HepG2 (cell line): ENCODE results near the gene FKBP1B. TPM values are rescaled to one million over a fixed set of nuclear protein-coding genes. Genes with fewer than 3 reads are reported as not detected.

ENCODE experiments used
- BATF2 ChIP-seq: sonication (generic); formaldehyde crosslinking; IDR thresholded peaks from 2 replicates; pipeline ENCODE4 v1.8.0; 2022; ENCODE audit warnings: mild to moderate bottlenecking, missing genetic modification reagents, moderate library complexity
- FOXA3 ChIP-seq: IDR thresholded peaks from 2 replicates; pipeline ENCODE4 v1.6.1; 2016; ENCODE audit warnings: missing genetic modification reagents, missing compliant biosample characterization
- FOXO4 ChIP-seq: sonication (generic); formaldehyde crosslinking; conservative IDR thresholded peaks from 2 replicates; pipeline ENCODE4 v1.8.1; 2023; ENCODE audit warnings: missing genetic modification reagents
- HBP1 ChIP-seq: IDR thresholded peaks from 2 replicates; pipeline ENCODE4 v1.6.1; 2016; ENCODE audit warnings: low read depth, control low read depth
- HCFC1 ChIP-seq: fragments of 150-350 bp; IDR thresholded peaks from 2 replicates; pipeline ENCODE4 v1.6.1; 2014; ENCODE audit warnings: low read depth, low read length
- HNF4A ChIP-seq: sonication (generic); formaldehyde crosslinking; IDR thresholded peaks from 2 replicates; pipeline ENCODE4 v1.4.0; 2020; ENCODE audit warnings: missing genetic modification reagents
- ISX ChIP-seq: sonication (generic); formaldehyde crosslinking; conservative IDR thresholded peaks from 2 replicates; pipeline ENCODE4 v1.5.0; 2020; ENCODE audit warnings: missing genetic modification reagents
- MXI1 ChIP-seq: IDR thresholded peaks from 3 replicates; pipeline ENCODE4 v1.6.1; 2012; ENCODE audit warnings: low read depth, low read length, inconsistent platforms, borderline replicate concordance
- NCOA1 ChIP-seq: sonication (generic); formaldehyde crosslinking; IDR thresholded peaks from 2 replicates; pipeline ENCODE4 v1.9.0; 2021; ENCODE audit warnings: missing genetic modification reagents
- PHF5A ChIP-seq: IDR thresholded peaks from one replicate; pipeline ENCODE4 v1.6.1; 2018; ENCODE audit warnings: low read depth, missing genetic modification reagents; ENCODE audit not compliant: unreplicated experiment
- PHF8 ChIP-seq: sonication (generic); formaldehyde crosslinking; IDR thresholded peaks from 2 replicates; pipeline ENCODE4 v1.5.0; 2020; ENCODE audit warnings: missing genetic modification reagents
- POGZ ChIP-seq: sonication (generic); formaldehyde crosslinking; IDR thresholded peaks from 2 replicates; pipeline ENCODE4 v1.4.0; 2020; ENCODE audit warnings: mild to moderate bottlenecking, missing genetic modification reagents
- SKI ChIP-seq: fragments of 450-650 bp; IDR thresholded peaks from one replicate; pipeline ENCODE4 v1.6.1; 2018; ENCODE audit warnings: mild to moderate bottlenecking; ENCODE audit not compliant: partially characterized antibody
- SMARCE1 ChIP-seq: fragments of 450-650 bp; IDR thresholded peaks from 2 replicates; pipeline ENCODE4 v1.6.1; 2017; ENCODE audit warnings: borderline replicate concordance
- SP140L ChIP-seq: sonication (generic); formaldehyde crosslinking; IDR thresholded peaks from 2 replicates; pipeline ENCODE4 v1.4.0; 2020; ENCODE audit warnings: missing genetic modification reagents, borderline replicate concordance
- SPEN ChIP-seq: sonication (generic); formaldehyde crosslinking; IDR thresholded peaks from 2 replicates; pipeline ENCODE4 v1.5.1; 2020; ENCODE audit warnings: low read depth, mild to moderate bottlenecking, missing genetic modification reagents
- SRSF4 ChIP-seq: fragments of 200-400 bp; formaldehyde crosslinking; IDR thresholded peaks from one replicate; pipeline ENCODE4 v1.6.1; 2018; ENCODE audit warnings: mild to moderate bottlenecking, low read depth, low read length, moderate library complexity; ENCODE audit not compliant: poor library complexity, severe bottlenecking
- ZBTB25 ChIP-seq: IDR thresholded peaks from 2 replicates; pipeline ENCODE4 v1.6.1; 2018; ENCODE audit warnings: missing genetic modification reagents
- ZNF160 ChIP-seq: sonication (generic); formaldehyde crosslinking; IDR thresholded peaks from 2 replicates; pipeline ENCODE4 v1.8.0; 2022; ENCODE audit warnings: mild to moderate bottlenecking, inconsistent platforms, missing genetic modification reagents
- ZNF280B ChIP-seq: sonication (generic); formaldehyde crosslinking; IDR thresholded peaks from 2 replicates; pipeline ENCODE4 v1.5.0; 2020; ENCODE audit warnings: missing genetic modification reagents, mild to moderate bottlenecking, borderline replicate concordance
- ZNF382 ChIP-seq: sonication (generic); formaldehyde crosslinking; IDR thresholded peaks from 2 replicates; pipeline ENCODE4 v1.5.0; 2020; ENCODE audit warnings: missing genetic modification reagents, mild to moderate bottlenecking, borderline replicate concordance
- ZNF597 ChIP-seq: sonication (generic); formaldehyde crosslinking; IDR thresholded peaks from 2 replicates; pipeline ENCODE4 v1.5.0; 2020; ENCODE audit warnings: missing genetic modification reagents
- polyA plus RNA-seq, 8 experiments: library from polyadenylated mRNA; depleted of rRNA in 3 of 8; stranded (reverse) in 7 of 8; unstranded in 1 of 8; fragments of >200 nt; fragmentation: Illumina TruSeq in 4 of 8; extraction: Trizol in 4 of 8; gene quantifications; 2 replicates each; pipeline versions ENCODE4 v1.2.1 to v1.2.3, GENCODE V29; 2011 to 2016; ENCODE audit warnings: low read depth in 4 of 8, missing spikeins in 1 of 8, mixed read lengths in 1 of 8; ENCODE audit not compliant: insufficient read depth in 1 of 8
- total RNA-seq, 5 experiments: library from RNA; depleted of rRNA; stranded (reverse); fragments of >200 nt; fragmentation: Illumina TruSeq; extraction: Trizol; gene quantifications; 2 replicates each; pipeline ENCODE4 v1.2.3, GENCODE V29; 2016; ENCODE audit warnings: low read depth in 1 of 5

The FKBP1B gene
- total and polyA plus RNA-seq, 2 of the 13 experiments (the other 11 are each of a cell fraction or from before 2014, with no cell fraction given), result 35.2 to 96.3 TPM

- TF ChIP-seq FOXO4 (no peak), SMARCE1 (no peak), FOXA3 (CRISPR knock-in tag) (peak; percentile 18; the same call in 1 of the 2 replicates), HBP1 (CRISPR knock-in tag) (peak; percentile 60), POGZ (CRISPR knock-in tag) (peak; percentile 79), BATF2 (CRISPR knock-in tag) (no peak), HCFC1 (peak; percentile 90), ISX (CRISPR knock-in tag) (no peak), SKI (no peak), ZBTB25 (CRISPR knock-in tag) (no peak), ZNF597 (CRISPR knock-in tag) (no peak), ZNF280B (CRISPR knock-in tag) (0 out of 2 replicates have a peak, but pooled peaks have one; percentile 41), SPEN (CRISPR knock-in tag) (peak; percentile 77), ZNF382 (no peak), PHF8 (peak; percentile 85), SP140L (CRISPR knock-in tag) (no peak), ZNF160 (CRISPR knock-in tag) (peak; percentile 90), NCOA1 (CRISPR knock-in tag) (no peak), SRSF4 (no peak), MXI1 (peak; percentile 73; the same call in 1 of the 3 replicates), HNF4A (no peak), PHF5A (CRISPR knock-in tag) (no peak)
Measured at GRCh38 chr2:24046930-24047702, 2.4 kb upstream of the FKBP1B start, which contains the start of gene WDCP (continued).
